Gastroesophageal sphincter (tissue), 3 donors: ENCODE data around the gene CARD11.

ENCODE experiments used
- EP300 ChIP-seq: sonication (generic); formaldehyde crosslinking; IDR thresholded peaks from one replicate; pipeline ENCODE4 v1.6.1; 2017; ENCODE audit warnings: antibody characterized with exemption, mild to moderate bottlenecking
- POLR2A ChIP-seq, 2 donors: fragments of 450-650 bp; IDR thresholded peaks; one replicate each; pipeline ENCODE4 v1.6.1; 2017; ENCODE audit warnings: antibody characterized with exemption in 2 of 2, mild to moderate bottlenecking in 2 of 2, moderate library complexity in 1 of 2
- POLR2AphosphoS5 ChIP-seq: sonication (generic); formaldehyde crosslinking; IDR thresholded peaks from one replicate; pipeline ENCODE4 v1.6.1; 2017; ENCODE audit warnings: antibody characterized with exemption
- TF ChIP-seq, protein P1 (sequence below), 4 experiments: fragments of 200-600 bp in 2 of 4; fragments of 450-650 bp in 2 of 4; sonication (generic) in 1 of 4; IDR thresholded peaks; one replicate each; pipeline ENCODE4 v1.5.1; 2017 to 2019; ENCODE audit warnings: antibody characterized with exemption in 4 of 4, mild to moderate bottlenecking in 2 of 4, moderate library complexity in 2 of 4

- TF ChIP-seq POLR2AphosphoS5 (no peak), EP300 (no peak), POLR2A (IDR thresholded peaks at IDR 0.05) (no peak)
- TF ChIP-seq, protein P1, sequence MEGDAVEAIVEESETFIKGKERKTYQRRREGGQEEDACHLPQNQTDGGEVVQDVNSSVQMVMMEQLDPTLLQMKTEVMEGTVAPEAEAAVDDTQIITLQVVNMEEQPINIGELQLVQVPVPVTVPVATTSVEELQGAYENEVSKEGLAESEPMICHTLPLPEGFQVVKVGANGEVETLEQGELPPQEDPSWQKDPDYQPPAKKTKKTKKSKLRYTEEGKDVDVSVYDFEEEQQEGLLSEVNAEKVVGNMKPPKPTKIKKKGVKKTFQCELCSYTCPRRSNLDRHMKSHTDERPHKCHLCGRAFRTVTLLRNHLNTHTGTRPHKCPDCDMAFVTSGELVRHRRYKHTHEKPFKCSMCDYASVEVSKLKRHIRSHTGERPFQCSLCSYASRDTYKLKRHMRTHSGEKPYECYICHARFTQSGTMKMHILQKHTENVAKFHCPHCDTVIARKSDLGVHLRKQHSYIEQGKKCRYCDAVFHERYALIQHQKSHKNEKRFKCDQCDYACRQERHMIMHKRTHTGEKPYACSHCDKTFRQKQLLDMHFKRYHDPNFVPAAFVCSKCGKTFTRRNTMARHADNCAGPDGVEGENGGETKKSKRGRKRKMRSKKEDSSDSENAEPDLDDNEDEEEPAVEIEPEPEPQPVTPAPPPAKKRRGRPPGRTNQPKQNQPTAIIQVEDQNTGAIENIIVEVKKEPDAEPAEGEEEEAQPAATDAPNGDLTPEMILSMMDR (IDR thresholded peaks at IDR 0.05): no peak
Measured at GRCh38 chr7:2903682-2904162, 139.9 kb downstream of the CARD11 start.
